Measurements from ENCODE around the gene SORCS2. TPM values are rescaled to one million over a fixed set of nuclear protein-coding genes. Genes with fewer than 3 reads are reported as not detected.

Gene SORCS2
- total RNA-seq, 2 donors from 2014 or later = 0.54 to 0.74 TPM

DNA sequence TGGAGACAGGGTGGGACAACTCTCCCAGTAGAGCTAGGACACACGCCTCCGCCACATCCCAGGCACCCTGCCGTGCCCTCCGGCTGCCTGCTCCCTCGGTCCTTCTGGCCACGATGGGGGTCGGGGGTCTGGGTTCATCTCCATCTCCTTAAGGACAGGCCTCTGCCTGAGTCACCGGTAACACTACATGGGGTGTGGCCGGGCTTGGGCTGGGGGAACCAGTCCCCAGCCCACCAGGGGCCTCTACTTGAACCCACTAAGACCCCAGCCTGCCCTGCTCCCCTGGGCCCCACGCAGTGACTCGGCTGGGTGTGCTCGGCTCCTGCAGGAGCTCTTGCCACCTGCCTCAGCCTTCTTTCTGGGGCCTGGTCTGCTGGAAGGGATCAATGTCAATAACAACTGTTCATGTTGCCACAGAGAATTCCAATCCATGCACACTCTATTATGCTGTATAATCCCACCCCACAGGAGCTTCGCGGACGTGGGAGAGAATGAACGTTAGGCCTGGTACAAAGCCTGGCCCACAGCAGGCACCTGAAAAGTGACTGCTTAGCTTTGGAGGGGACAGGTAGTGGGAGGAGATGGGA, 420.1 kb downstream of the SORCS2 start:
- H3K4me1 ChIP-seq = no peaks in the 10 kb centered on the region
- H3K9me3 ChIP-seq = no peaks in the 10 kb centered on the region
- intact Hi-C loops (cut with DNase I) = no loop called here
- TF ChIP-seq, protein P1, sequence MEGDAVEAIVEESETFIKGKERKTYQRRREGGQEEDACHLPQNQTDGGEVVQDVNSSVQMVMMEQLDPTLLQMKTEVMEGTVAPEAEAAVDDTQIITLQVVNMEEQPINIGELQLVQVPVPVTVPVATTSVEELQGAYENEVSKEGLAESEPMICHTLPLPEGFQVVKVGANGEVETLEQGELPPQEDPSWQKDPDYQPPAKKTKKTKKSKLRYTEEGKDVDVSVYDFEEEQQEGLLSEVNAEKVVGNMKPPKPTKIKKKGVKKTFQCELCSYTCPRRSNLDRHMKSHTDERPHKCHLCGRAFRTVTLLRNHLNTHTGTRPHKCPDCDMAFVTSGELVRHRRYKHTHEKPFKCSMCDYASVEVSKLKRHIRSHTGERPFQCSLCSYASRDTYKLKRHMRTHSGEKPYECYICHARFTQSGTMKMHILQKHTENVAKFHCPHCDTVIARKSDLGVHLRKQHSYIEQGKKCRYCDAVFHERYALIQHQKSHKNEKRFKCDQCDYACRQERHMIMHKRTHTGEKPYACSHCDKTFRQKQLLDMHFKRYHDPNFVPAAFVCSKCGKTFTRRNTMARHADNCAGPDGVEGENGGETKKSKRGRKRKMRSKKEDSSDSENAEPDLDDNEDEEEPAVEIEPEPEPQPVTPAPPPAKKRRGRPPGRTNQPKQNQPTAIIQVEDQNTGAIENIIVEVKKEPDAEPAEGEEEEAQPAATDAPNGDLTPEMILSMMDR (IDR thresholded peaks at IDR 0.05) = no peak
- no peaks in the 10 kb centered on the region for H3K36me3 ChIP-seq
- no peaks in the 10 kb centered on the region for H3K27me3 ChIP-seq
- no peak overlapping the region for H3K9ac ChIP-seq (ENCODE audit: low read depth in 2 of 2, low read length in 2 of 2)
- H3K4me3 ChIP-seq = no peak overlapping the region
- no peak overlapping the region for H3K27ac ChIP-seq
- no peak for DNase-seq

DNA sequence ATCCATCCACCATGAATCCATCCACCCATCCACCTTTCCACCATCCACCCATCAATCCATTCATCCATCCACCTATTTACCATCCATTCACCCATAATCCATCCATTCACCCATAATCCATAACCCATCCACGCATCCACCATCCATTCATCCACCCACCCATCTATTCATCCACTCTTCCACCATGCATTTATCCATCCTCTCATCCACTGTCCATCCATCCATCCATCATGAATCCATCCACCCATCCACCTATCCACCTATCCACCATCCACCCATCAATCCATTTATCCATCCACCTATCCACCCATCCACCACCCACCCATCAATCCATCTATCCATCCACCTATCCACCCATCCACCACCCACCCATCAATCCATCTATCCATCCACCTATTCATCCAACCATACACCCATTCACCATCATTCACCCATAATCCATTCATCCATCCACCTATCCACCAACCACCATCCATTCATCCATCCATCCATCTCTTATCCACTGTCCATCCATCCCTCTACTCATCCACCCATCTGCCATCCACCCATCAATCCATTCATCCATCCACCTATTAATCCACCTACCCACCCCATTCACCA, 422.1 kb downstream of the SORCS2 start:
- H3K27me3 ChIP-seq = no peaks in the 10 kb centered on the region
- no peak overlapping the region for H3K4me3 ChIP-seq
- intact Hi-C loops (cut with DNase I) = no loop called here
- DNase-seq = no peak
- TF ChIP-seq, protein P1 (IDR thresholded peaks at IDR 0.05) = no peak
- no peaks in the 10 kb centered on the region for H3K9me3 ChIP-seq
- no peak overlapping the region for H3K9ac ChIP-seq (ENCODE audit: low read depth in 2 of 2, low read length in 2 of 2)
- no peaks in the 10 kb centered on the region for H3K4me1 ChIP-seq
- no peaks in the 10 kb centered on the region for H3K36me3 ChIP-seq
- no peak overlapping the region for H3K27ac ChIP-seq

DNA sequence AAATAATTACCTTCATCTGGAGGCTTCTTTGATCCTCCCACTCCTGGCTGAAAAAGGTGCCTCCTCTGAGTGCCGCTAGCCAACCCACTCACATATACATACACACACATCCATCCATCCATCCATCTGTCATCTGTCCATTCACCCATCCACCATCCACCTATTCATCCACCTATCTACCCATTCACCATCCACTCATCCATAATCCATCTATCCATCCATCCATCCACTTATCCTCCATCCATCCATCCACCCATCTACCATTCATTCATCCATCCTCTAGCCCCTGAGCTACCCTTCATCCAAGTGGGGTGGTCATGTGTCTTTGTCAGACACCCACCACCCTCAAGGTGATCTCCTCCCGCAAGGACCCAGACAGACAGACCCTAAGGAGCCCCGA, 423.9 kb downstream of the SORCS2 start:
- DNase-seq = no peak
- no peaks in the 10 kb centered on the region for H3K36me3 ChIP-seq
- no peak overlapping the region for H3K4me3 ChIP-seq
- TF ChIP-seq, protein P1 (IDR thresholded peaks at IDR 0.05) = no peak
- H3K27ac ChIP-seq = no peak overlapping the region
- intact Hi-C loops (cut with DNase I) = no loop called here
- H3K9ac ChIP-seq (ENCODE audit: low read depth in 2 of 2, low read length in 2 of 2) = no peak overlapping the region
- no peaks in the 10 kb centered on the region for H3K27me3 ChIP-seq
- H3K4me1 ChIP-seq = no peaks in the 10 kb centered on the region
- H3K9me3 ChIP-seq = no peaks in the 10 kb centered on the region

DNA sequence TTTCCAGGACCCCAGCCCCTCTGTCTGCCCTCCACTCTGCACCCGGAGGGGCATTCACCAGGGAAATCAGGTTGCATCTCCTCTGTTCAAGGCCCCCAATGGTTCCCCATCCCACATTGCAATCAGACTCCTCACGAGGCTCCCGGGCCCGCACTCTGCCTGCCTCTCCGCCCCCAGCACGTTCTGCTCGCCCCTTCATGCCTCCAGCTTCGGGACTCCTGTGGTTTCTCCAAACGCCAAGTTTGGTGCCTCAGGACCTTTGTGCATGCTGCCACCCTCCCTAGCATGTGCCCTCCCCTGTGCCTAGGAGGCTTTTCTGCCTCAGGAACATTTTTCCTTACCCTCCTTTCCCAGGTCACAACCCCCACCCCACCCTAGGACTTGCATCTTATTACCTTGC, 426.0 kb downstream of the SORCS2 start:
- Histone ChIP-seq H3K4me3 (no peak overlapping the region), H3K36me3 (no peaks in the 10 kb centered on the region), H3K9me3 (no peaks in the 10 kb centered on the region), H3K9ac (ENCODE audit: low read depth in 2 of 2, low read length in 2 of 2) (no peak overlapping the region), H3K4me1 (no peaks in the 10 kb centered on the region), H3K27me3 (no peaks in the 10 kb centered on the region), H3K27ac (no peak overlapping the region)
- TF ChIP-seq, protein P1 (IDR thresholded peaks at IDR 0.05) = no peak
- intact Hi-C loops (cut with DNase I) = no loop called here
- DNase-seq = no peak

DNA sequence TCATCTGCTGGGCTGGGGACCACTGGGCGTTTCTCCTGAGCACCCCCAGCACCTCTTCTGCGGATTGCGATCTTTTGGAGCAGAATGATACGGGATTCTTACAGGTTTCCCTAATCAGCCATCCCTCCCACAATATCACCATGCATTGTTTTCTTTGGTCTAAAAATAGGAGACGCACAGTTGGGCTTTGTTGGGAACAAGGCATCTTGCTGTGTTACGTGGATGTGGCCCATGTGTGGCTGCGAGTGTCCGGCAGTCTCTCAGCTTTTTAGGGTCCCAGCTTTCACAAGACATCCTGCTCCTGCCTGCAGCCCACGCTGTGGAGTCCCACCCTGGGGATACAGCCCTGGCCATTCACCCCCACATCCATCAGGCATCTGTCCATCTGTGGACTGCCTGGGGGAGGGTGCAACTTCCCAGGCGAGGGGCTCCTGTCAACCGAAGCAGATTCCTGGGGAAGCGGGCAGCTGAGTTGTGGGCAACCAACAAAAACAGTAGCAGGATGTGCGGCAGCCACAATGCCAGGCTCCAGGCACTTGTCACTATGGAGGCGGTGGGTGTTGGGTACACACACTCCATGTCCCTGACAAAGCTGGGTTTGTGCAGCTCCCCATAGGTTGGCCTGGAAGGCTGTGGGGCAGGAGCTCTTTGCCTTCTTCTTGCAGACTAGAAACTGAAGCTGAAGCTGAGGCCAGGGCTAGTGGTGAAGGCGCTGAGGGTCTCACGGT, 427.9 kb downstream of the SORCS2 start:
- no peaks in the 10 kb centered on the region for H3K36me3 ChIP-seq
- TF ChIP-seq, protein P1 (IDR thresholded peaks at IDR 0.05) = no peak
- no peaks in the 10 kb centered on the region for H3K9me3 ChIP-seq
- H3K4me3 ChIP-seq = no peak overlapping the region
- no peaks in the 10 kb centered on the region for H3K27me3 ChIP-seq
- DNase-seq = no peak
- H3K27ac ChIP-seq = no peak overlapping the region
- H3K9ac ChIP-seq (ENCODE audit: low read depth in 2 of 2, low read length in 2 of 2) = no peak overlapping the region
- intact Hi-C loops (cut with DNase I) = no loop called here
- no peaks in the 10 kb centered on the region for H3K4me1 ChIP-seq
